ENCODE data around the gene LIN28B.
A peak's percentile ranks its signal among the peaks of the same experiment; 100 is the strongest.
"Not testable (repeated sequence)": the region's sequence is repeated elsewhere in the genome, so short reads cannot be mapped to it uniquely, and the experiment has no call there.

Gene LIN28B

GRCh38 chr6:104956731-104957294 lies at the start of gene LIN28B:
Gene LIN28B (plus strand): TSS chr6:104957107. CDS start chr6:104957251, 144 bp downstream.
- DNase-seq (ENCODE audit: low read depth) = no peak

- DNase-seq (ENCODE audit: low read depth) = peak; percentile 49
Observed at GRCh38 chr6:104908031-104908887, 48.6 kb upstream of the LIN28B start.

GRCh38 chr6:104908888-104909525 lies 47.9 kb upstream of the LIN28B start:
- no peak for DNase-seq (ENCODE audit: low read depth)

GRCh38 chr6:104921896-104922295 lies 35.0 kb upstream of the LIN28B start:
- DNase-seq (ENCODE audit: low read depth) = no peak

- DNase-seq (ENCODE audit: low read depth) = no peak
Observed at GRCh38 chr6:104928141-104928540, 28.8 kb upstream of the LIN28B start.

- no peak for DNase-seq (ENCODE audit: low read depth)
Observed at GRCh38 chr6:104929353-104929752, 27.6 kb upstream of the LIN28B start.

- DNase-seq (ENCODE audit: low read depth) = no peak
Observed at GRCh38 chr6:104930939-104931338, 26.0 kb upstream of the LIN28B start.

GRCh38 chr6:104936766-104937535 lies 20.0 kb upstream of the LIN28B start:
- DNase-seq (ENCODE audit: low read depth) = no peak

- DNase-seq (ENCODE audit: low read depth) = no peak
Observed at GRCh38 chr6:104940238-104940892, 16.5 kb upstream of the LIN28B start.

- peak; percentile 12 for DNase-seq (ENCODE audit: low read depth)
Observed at GRCh38 chr6:104940893-104941728, 15.8 kb upstream of the LIN28B start.

GRCh38 chr6:104941729-104942091 lies 15.2 kb upstream of the LIN28B start:
- no peak for DNase-seq (ENCODE audit: low read depth)

GRCh38 chr6:104943781-104944180 lies 13.1 kb upstream of the LIN28B start:
- peak; percentile 38 for DNase-seq (ENCODE audit: low read depth)

- no peak for DNase-seq (ENCODE audit: low read depth)
Observed at GRCh38 chr6:104949206-104949605, 7.7 kb upstream of the LIN28B start.

GRCh38 chr6:104951677-104952076 lies 5.2 kb upstream of the LIN28B start:
- no peak for DNase-seq (ENCODE audit: low read depth)

- DNase-seq (ENCODE audit: low read depth) = no peak
Observed at GRCh38 chr6:104952911-104953399, 4.0 kb upstream of the LIN28B start.

GRCh38 chr6:104953400-104954189 lies 3.3 kb upstream of the LIN28B start:
- DNase-seq (ENCODE audit: low read depth) = not testable (repeated sequence)

GRCh38 chr6:104954190-104954797 lies 2.6 kb upstream of the LIN28B start:
- DNase-seq (ENCODE audit: low read depth) = no peak

- DNase-seq (ENCODE audit: low read depth) = no peak
Observed at GRCh38 chr6:104955491-104955890, 1.4 kb upstream of the LIN28B start.

- no peak for DNase-seq (ENCODE audit: low read depth)
Observed at GRCh38 chr6:104955927-104956730, 778 bp upstream of the LIN28B start.
